HEK293T (cell line): ENCODE measurements around the gene PARP3.
"Not testable (repeated sequence)": the region's sequence is repeated elsewhere in the genome, so short reads cannot be mapped to it uniquely, and the experiment has no call there.

ENCODE experiments used
- ARNT ChIP-seq: fragments of 450-650 bp; IDR thresholded peaks from 2 replicates; pipeline ENCODE4 v1.6.1; 2017; ENCODE audit warnings: mild to moderate bottlenecking
- BHLHE40 ChIP-seq: fragments of 450-650 bp; IDR thresholded peaks from 2 replicates; pipeline ENCODE4 v1.6.1; 2016; ENCODE audit warnings: mild to moderate bottlenecking, moderate library complexity, borderline replicate concordance
- CTBP1 ChIP-seq: fragments of 450-650 bp; IDR thresholded peaks from 2 replicates; pipeline ENCODE4 v1.6.1; 2016; ENCODE audit warnings: borderline replicate concordance
- ELF4 ChIP-seq: fragments of 450-650 bp; IDR thresholded peaks from 2 replicates; pipeline ENCODE4 v1.6.1; 2017; ENCODE audit warnings: antibody characterized with exemption
- FOXA1 ChIP-seq: fragments of 450-650 bp; IDR thresholded peaks from 2 replicates; pipeline ENCODE4 v1.6.1; 2016; ENCODE audit warnings: mild to moderate bottlenecking
- FOXK2 ChIP-seq: fragments of 450-650 bp; IDR thresholded peaks from 2 replicates; pipeline ENCODE4 v1.6.1; 2016; ENCODE audit warnings: mild to moderate bottlenecking
- FOXM1 ChIP-seq: fragments of 450-650 bp; IDR thresholded peaks from 2 replicates; pipeline ENCODE4 v1.6.1; 2017; ENCODE audit warnings: mild to moderate bottlenecking, borderline replicate concordance
- HDGF ChIP-seq: fragments of 450-650 bp; IDR thresholded peaks from 2 replicates; pipeline ENCODE4 v1.6.1; 2017; ENCODE audit warnings: antibody characterized with exemption, borderline replicate concordance
- LEF1 ChIP-seq: fragments of 450-650 bp; IDR thresholded peaks from 2 replicates; pipeline ENCODE4 v1.6.1; 2017; ENCODE audit warnings: mild to moderate bottlenecking, borderline replicate concordance
- NFRKB ChIP-seq: fragments of 450-650 bp; IDR thresholded peaks from 2 replicates; pipeline ENCODE4 v1.6.1; 2016; ENCODE audit warnings: mild to moderate bottlenecking, moderate library complexity
- SP1 ChIP-seq: fragments of 450-650 bp; IDR thresholded peaks from 2 replicates; pipeline ENCODE4 v1.6.1; 2017
- SUZ12 ChIP-seq: fragments of 450-650 bp; IDR thresholded peaks from 2 replicates; pipeline ENCODE4 v1.6.1; 2016; ENCODE audit warnings: mild to moderate bottlenecking
- TARDBP ChIP-seq: fragments of 450-650 bp; IDR thresholded peaks from 2 replicates; pipeline ENCODE4 v1.6.1; 2016
- TF ChIP-seq, protein P1 (sequence below): fragments of 450-650 bp; IDR thresholded peaks from 2 replicates; pipeline ENCODE4 v1.6.1; 2016

DNA sequence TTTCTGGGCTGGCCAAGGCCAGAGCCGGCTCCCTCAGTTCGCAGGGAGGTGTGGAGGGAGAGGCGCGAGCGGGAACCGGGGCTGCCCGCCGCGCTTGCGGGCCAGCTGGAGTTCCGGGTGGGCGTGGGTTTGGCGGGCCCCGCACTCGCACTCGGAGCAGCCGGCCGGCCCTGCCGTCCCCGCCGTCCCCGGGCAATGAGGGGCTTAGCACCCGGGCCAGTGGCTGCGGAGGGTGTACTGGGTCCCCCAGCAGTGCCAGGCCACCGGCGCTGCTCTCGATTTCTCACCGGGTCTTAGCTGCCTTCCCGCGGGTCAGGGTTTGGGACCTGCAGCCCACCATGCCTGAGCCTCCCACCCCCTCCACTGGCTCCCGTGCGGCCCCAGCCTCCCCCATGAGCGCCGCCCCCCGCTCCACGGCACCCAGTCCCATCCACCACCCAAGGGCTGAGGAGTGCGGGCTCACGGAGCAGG lies 48.4 kb downstream of the PARP3 start:
- TF ChIP-seq SP1, HDGF, LEF1, TARDBP, BHLHE40, FOXM1, ELF4, FOXK2, NFRKB, FOXA1, ARNT, CTBP1, SUZ12: not testable (repeated sequence)
- TF ChIP-seq, protein P1, sequence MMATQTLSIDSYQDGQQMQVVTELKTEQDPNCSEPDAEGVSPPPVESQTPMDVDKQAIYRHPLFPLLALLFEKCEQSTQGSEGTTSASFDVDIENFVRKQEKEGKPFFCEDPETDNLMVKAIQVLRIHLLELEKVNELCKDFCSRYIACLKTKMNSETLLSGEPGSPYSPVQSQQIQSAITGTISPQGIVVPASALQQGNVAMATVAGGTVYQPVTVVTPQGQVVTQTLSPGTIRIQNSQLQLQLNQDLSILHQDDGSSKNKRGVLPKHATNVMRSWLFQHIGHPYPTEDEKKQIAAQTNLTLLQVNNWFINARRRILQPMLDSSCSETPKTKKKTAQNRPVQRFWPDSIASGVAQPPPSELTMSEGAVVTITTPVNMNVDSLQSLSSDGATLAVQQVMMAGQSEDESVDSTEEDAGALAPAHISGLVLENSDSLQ, result not testable (repeated sequence)
